HCT116 (cell line): ENCODE results near the gene MAP3K3. TPM values are rescaled to one million over a fixed set of nuclear protein-coding genes. Genes with fewer than 3 reads are reported as not detected.

Source experiments
- ATAC-seq: fragments of 200-7000 bp; cut with Tn5 transposase; 2 replicates; pipeline ENCODE4 v1.9.1; 2020; ENCODE audit warnings: mild to moderate bottlenecking, moderate library complexity
- BruUV-seq: library from RNA; stranded (reverse); fragments of 400-500 nt; replicated peaks from 2 replicates; lab custom pipeline; 2021; lab: Mats Ljungman, UMichigan
- CTCF ChIA-PET: fragments of 300-600 bp; sonication (Branson Sonifier 250); formaldehyde crosslinking; loops from one replicate; lab custom pipeline; 2021; ENCODE audit warnings: antibody characterized with exemption; lab: Charles Lee
- POLR2A ChIA-PET: fragments of 300-600, 350-600 bp; sonication (Branson Sonifier 250); formaldehyde crosslinking; loops from one replicate; lab custom pipeline; 2021; ENCODE audit warnings: antibody characterized with exemption; lab: Charles Lee
- RAD21 ChIA-PET, 2 experiments: fragments of 300-600 bp; sonication (Branson Sonifier 250); formaldehyde crosslinking; loops; one replicate each; lab custom pipeline; 2023; ENCODE audit warnings: low total read pairs in 2 of 2; ENCODE audit not compliant: uncharacterized antibody in 2 of 2, unreplicated experiment in 2 of 2, low non-redundant PET in 1 of 2; lab: Charles Lee
- DNase-seq: peaks from one replicate; pipeline ENCODE4 v3.0.0-alpha.2; 2010; ENCODE audit warnings: low read depth, low spot score
- H2AFZ ChIP-seq: fragments of 200-600 bp; shearing (Covaris generic), sonication (generic); 2 replicates; pipeline ENCODE4 v1.6.1; 2017; ENCODE audit warnings: low read depth, mixed run types, mixed read lengths, antibody characterized with exemption, low read length; ENCODE audit not compliant: poor library complexity, severe bottlenecking
- H3K27ac ChIP-seq: 2 replicates; pipeline ENCODE4 v1.5.1; 2012; ENCODE audit warnings: low read depth, low read length
- H3K27me3 ChIP-seq: fragments of 200-600 bp; sonication (generic); 2 replicates; pipeline ENCODE4 v1.6.1; 2016; ENCODE audit warnings: mixed run types, low read length, mixed read lengths; ENCODE audit not compliant: insufficient read depth
- H3K36me3 ChIP-seq, 2 experiments: fragments of 200-500 bp in 1 of 2; fragments of 200-600 bp in 1 of 2; sonication (Bioruptor generic) in 1 of 2; sonication (generic) in 1 of 2; 2 replicates each; pipeline versions ENCODE4 v1.5.1 to v1.6.1; 2014 to 2016; ENCODE audit warnings: low read length in 2 of 2, inconsistent platforms in 1 of 2, mixed read lengths in 1 of 2, mixed run types in 1 of 2; ENCODE audit not compliant: insufficient read depth in 2 of 2, control insufficient read depth in 1 of 2
- H3K4me1 ChIP-seq, 2 experiments: fragments of 200-600 bp in 1 of 2; sonication (generic) in 1 of 2; 2 replicates each; pipeline versions ENCODE4 v1.5.1 to v1.6.1; 2012 to 2017; ENCODE audit warnings: low read length in 2 of 2, inconsistent platforms in 1 of 2, mild to moderate bottlenecking in 1 of 2, mixed read lengths in 1 of 2, mixed run types in 1 of 2, moderate library complexity in 1 of 2; ENCODE audit not compliant: insufficient read depth in 2 of 2, control insufficient read depth in 1 of 2
- H3K4me2 ChIP-seq: fragments of 200-600 bp; sonication (generic); 2 replicates; pipeline ENCODE4 v1.6.1; 2017; ENCODE audit warnings: mixed run types, low read length, mixed read lengths
- H3K4me3 ChIP-seq, 2 experiments: fragments of 200-600 bp in 1 of 2; sonication (generic) in 1 of 2; replicated peaks in 1 of 2; 2 replicates each; pipeline ENCODE4 v1.5.1; 2011 to 2016; ENCODE audit warnings: low read length in 2 of 2, control low read depth in 1 of 2, low read depth in 1 of 2, mild to moderate bottlenecking in 1 of 2, mixed read lengths in 1 of 2, mixed run types in 1 of 2
- H3K79me2 ChIP-seq: fragments of 200-600 bp; sonication (generic); 2 replicates; pipeline ENCODE4 v1.6.1; 2017; ENCODE audit warnings: mild to moderate bottlenecking, mixed run types, low read length, moderate library complexity, mixed read lengths; ENCODE audit not compliant: insufficient read depth
- H3K9ac ChIP-seq: fragments of 200-600 bp; sonication (generic); 2 replicates; pipeline ENCODE4 v1.6.1; 2016; ENCODE audit warnings: low read length, mixed read lengths
- H3K9me2 ChIP-seq: fragments of 200-600 bp; sonication (generic), shearing (Covaris generic); 2 replicates; pipeline ENCODE4 v1.6.1; 2017; ENCODE audit warnings: mixed run types, mild to moderate bottlenecking, moderate library complexity; ENCODE audit not compliant: insufficient read depth
- H3K9me3 ChIP-seq, 2 experiments: fragments of 200-500 bp in 1 of 2; fragments of 200-600 bp in 1 of 2; sonication (Bioruptor generic) in 1 of 2; sonication (generic) in 1 of 2; 2 replicates each; pipeline ENCODE4 v1.6.1; 2014 to 2017; ENCODE audit warnings: low read length in 2 of 2, mixed read lengths in 2 of 2, inconsistent platforms in 1 of 2, low read depth in 1 of 2, mild to moderate bottlenecking in 1 of 2, mixed run types in 1 of 2, moderate library complexity in 1 of 2; ENCODE audit not compliant: control insufficient read depth in 1 of 2, insufficient read depth in 1 of 2
- H4K20me1 ChIP-seq: fragments of 200-600 bp; sonication (generic), shearing (Covaris generic); 2 replicates; pipeline ENCODE4 v1.6.1; 2017; ENCODE audit warnings: mixed run types, mild to moderate bottlenecking, moderate library complexity; ENCODE audit not compliant: insufficient read depth
- CBX3 ChIP-seq: IDR thresholded peaks from 2 replicates; pipeline ENCODE4 v1.6.1; 2012; ENCODE audit warnings: low read depth
- CEBPB ChIP-seq: IDR thresholded peaks from 2 replicates; pipeline ENCODE4 v1.6.1; 2012; ENCODE audit warnings: low read depth
- EZH2 ChIP-seq: fragments of 200-600 bp; sonication (generic); IDR thresholded peaks from 2 replicates; pipeline ENCODE4 v1.6.1; 2017; ENCODE audit warnings: antibody characterized with exemption, mixed run types
- EZH2phosphoT487 ChIP-seq: fragments of 200-600 bp; IDR thresholded peaks from 2 replicates; pipeline ENCODE4 v1.6.1; 2018; ENCODE audit warnings: antibody characterized with exemption, borderline replicate concordance
- FOSL1 ChIP-seq: IDR thresholded peaks from 2 replicates; pipeline ENCODE4 v1.6.1; 2012; ENCODE audit warnings: low read depth
- JUND ChIP-seq: IDR thresholded peaks from 2 replicates; pipeline ENCODE4 v1.6.1; 2012
- POLR2A ChIP-seq: IDR thresholded peaks from 2 replicates; pipeline ENCODE4 v1.7.0; 2011; ENCODE audit warnings: borderline replicate concordance; ENCODE audit not compliant: insufficient read depth, insufficient read length; ENCODE audit errors: extremely low read depth
- RAD21 ChIP-seq: IDR thresholded peaks from 2 replicates; pipeline ENCODE4 v1.6.1; 2012; ENCODE audit warnings: low read depth, mild to moderate bottlenecking
- SIN3A ChIP-seq: IDR thresholded peaks from 2 replicates; pipeline ENCODE4 v1.6.1; 2012; ENCODE audit warnings: low read depth
- SP1 ChIP-seq: IDR thresholded peaks from 2 replicates; pipeline ENCODE4 v1.6.1; 2012; ENCODE audit warnings: low read depth
- SRF ChIP-seq: IDR thresholded peaks from 2 replicates; pipeline ENCODE4 v1.6.1; 2012; ENCODE audit warnings: low read depth
- YY1 ChIP-seq: IDR thresholded peaks from 2 replicates; pipeline ENCODE4 v1.6.1; 2011; ENCODE audit warnings: low read length, low read depth, moderate library complexity, mild to moderate bottlenecking; ENCODE audit not compliant: insufficient replicate concordance; ENCODE audit errors: extremely low read depth
- ZNF274 ChIP-seq: fragments of 200-500 bp; sonication (Bioruptor generic); IDR thresholded peaks from 2 replicates; pipeline ENCODE4 v1.6.1; 2014; ENCODE audit warnings: mild to moderate bottlenecking, low read depth, low read length, inconsistent platforms
- intact Hi-C: fragments of 100-400 bp; cut with micrococcal nuclease; formaldehyde crosslinking; loops from 2 replicates; pipeline ENCODE4 v1.10.0; 2022
- total RNA-seq: library from RNA; stranded (reverse); gene quantifications from one replicate; pipeline ENCODE4 v1.2.1, GENCODE V29; 2021; ENCODE audit not compliant: unreplicated experiment
- TF ChIP-seq, protein P1 (sequence below): IDR thresholded peaks from 2 replicates; pipeline ENCODE4 v1.6.1; 2011; ENCODE audit warnings: mild to moderate bottlenecking, low read length, moderate library complexity; ENCODE audit not compliant: insufficient replicate concordance; ENCODE audit errors: extremely low read depth
- TF ChIP-seq, protein P2 (sequence below), 3 experiments: fragments of 200-600 bp in 1 of 3; sonication (generic) in 1 of 3; IDR thresholded peaks in 2 of 3; conservative IDR thresholded peaks in 1 of 3; 2 replicates each; pipeline ENCODE4 v1.5.1; 2012 to 2017; ENCODE audit warnings: low read depth in 2 of 3, low read length in 2 of 3, antibody characterized with exemption in 1 of 3, borderline replicate concordance in 1 of 3, control low read depth in 1 of 3, mild to moderate bottlenecking in 1 of 3, mixed read lengths in 1 of 3, mixed run types in 1 of 3, moderate library complexity in 1 of 3; ENCODE audit not compliant: insufficient read depth in 1 of 3
- TF ChIP-seq, protein P3 (sequence below): IDR thresholded peaks from 2 replicates; pipeline ENCODE4 v1.6.1; 2012

MAP3K3 gene
- total RNA-seq, 1 experiment from 2014 or later: 18.5 TPM

DNA sequence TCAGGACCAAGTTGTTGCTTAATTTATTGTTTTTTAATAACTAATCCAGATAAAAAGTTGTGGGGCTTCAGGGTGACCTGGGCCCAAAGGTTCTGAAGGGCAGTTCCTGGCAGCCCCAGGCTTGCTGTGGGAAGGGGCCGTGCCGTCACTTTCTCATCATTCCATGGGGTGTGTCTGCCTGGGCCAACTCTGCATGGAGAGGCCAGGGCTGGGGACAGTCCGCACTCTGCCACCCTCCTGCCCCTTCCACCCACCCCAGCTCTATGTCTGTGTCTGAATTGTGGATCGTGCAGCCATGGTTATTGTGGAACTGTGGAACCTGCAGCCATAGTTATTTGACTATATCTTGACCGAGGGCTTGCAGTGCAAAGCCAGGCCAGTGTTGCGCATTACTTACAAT lies 73.7 kb downstream of the MAP3K3 start:
- no peak overlapping the region for H3K9ac ChIP-seq

More for the DNA sequence above, 73.7 kb downstream of the MAP3K3 start:
- no peaks in the 10 kb centered on the region for H3K27me3 ChIP-seq
- H3K9me2 ChIP-seq: no peaks in the 10 kb centered on the region
- H3K27ac ChIP-seq: no peak overlapping the region
- H2AFZ ChIP-seq: no peak overlapping the region
- H3K36me3 ChIP-seq: peaks cover 0 to 3% of the 10 kb centered on the region in 2 experiments; a peak in 1 of 4 replicates
- CTCF ChIA-PET: interaction anchor here (1.4 to 2.0 kb wide), 2 partner anchors 84 to 270 kb away, joined by 8 read pairs; no protein-coding TSS in a partner anchor
- no TSS peak for BruUV-seq
- no peaks in the 10 kb centered on the region for H4K20me1 ChIP-seq
- no peak overlapping the region for H3K4me2 ChIP-seq
- POLR2A ChIA-PET: no interaction called here
- no peak for DNase-seq
- no peaks in the 10 kb centered on the region for H3K79me2 ChIP-seq
- no peaks in the 10 kb centered on the region for H3K9me3 ChIP-seq
- no peak for ATAC-seq
- RAD21 ChIA-PET: no interaction called here
- intact Hi-C loops: loop anchor here (5.0 kb wide), 2 partner anchors 131 to 269 kb away; partner anchors contain the start of genes FTSJ3 and PSMC5
- peaks cover 0 to 25% of the 10 kb centered on the region in 2 experiments; a peak in 2 of 4 replicates for H3K4me1 ChIP-seq
- TF ChIP-seq EZH2phosphoT487: no peak
- TF ChIP-seq JUND: no peak
- TF ChIP-seq CEBPB: no peak
- TF ChIP-seq SIN3A: no peak
- no peak for TF ChIP-seq SP1
- TF ChIP-seq, protein P1, sequence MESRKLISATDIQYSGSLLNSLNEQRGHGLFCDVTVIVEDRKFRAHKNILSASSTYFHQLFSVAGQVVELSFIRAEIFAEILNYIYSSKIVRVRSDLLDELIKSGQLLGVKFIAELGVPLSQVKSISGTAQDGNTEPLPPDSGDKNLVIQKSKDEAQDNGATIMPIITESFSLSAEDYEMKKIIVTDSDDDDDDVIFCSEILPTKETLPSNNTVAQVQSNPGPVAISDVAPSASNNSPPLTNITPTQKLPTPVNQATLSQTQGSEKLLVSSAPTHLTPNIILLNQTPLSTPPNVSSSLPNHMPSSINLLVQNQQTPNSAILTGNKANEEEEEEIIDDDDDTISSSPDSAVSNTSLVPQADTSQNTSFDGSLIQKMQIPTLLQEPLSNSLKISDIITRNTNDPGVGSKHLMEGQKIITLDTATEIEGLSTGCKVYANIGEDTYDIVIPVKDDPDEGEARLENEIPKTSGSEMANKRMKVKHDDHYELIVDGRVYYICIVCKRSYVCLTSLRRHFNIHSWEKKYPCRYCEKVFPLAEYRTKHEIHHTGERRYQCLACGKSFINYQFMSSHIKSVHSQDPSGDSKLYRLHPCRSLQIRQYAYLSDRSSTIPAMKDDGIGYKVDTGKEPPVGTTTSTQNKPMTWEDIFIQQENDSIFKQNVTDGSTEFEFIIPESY: no peak
- no peak for TF ChIP-seq YY1
- TF ChIP-seq RAD21: no peak
- no peak for TF ChIP-seq POLR2A
- TF ChIP-seq SRF: no peak
- no peak for TF ChIP-seq FOSL1
- TF ChIP-seq, protein P2, sequence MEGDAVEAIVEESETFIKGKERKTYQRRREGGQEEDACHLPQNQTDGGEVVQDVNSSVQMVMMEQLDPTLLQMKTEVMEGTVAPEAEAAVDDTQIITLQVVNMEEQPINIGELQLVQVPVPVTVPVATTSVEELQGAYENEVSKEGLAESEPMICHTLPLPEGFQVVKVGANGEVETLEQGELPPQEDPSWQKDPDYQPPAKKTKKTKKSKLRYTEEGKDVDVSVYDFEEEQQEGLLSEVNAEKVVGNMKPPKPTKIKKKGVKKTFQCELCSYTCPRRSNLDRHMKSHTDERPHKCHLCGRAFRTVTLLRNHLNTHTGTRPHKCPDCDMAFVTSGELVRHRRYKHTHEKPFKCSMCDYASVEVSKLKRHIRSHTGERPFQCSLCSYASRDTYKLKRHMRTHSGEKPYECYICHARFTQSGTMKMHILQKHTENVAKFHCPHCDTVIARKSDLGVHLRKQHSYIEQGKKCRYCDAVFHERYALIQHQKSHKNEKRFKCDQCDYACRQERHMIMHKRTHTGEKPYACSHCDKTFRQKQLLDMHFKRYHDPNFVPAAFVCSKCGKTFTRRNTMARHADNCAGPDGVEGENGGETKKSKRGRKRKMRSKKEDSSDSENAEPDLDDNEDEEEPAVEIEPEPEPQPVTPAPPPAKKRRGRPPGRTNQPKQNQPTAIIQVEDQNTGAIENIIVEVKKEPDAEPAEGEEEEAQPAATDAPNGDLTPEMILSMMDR (IDR thresholded peaks at IDR 0.05 in 2 of 3, conservative IDR thresholded peaks at IDR 0.05 in 1 of 3; ENCODE audit: borderline replicate concordance in 1 of 3, insufficient read depth in 1 of 3, low read depth in 2 of 3, low read length in 2 of 3): no peak
- no peak for TF ChIP-seq EZH2
- no peak for TF ChIP-seq CBX3
- TF ChIP-seq, protein P3, sequence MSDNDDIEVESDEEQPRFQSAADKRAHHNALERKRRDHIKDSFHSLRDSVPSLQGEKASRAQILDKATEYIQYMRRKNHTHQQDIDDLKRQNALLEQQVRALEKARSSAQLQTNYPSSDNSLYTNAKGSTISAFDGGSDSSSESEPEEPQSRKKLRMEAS: no peak
- no peak for TF ChIP-seq ZNF274
- H3K4me3 ChIP-seq: no peak overlapping the region
